ENCODE data around the gene UBE2N. TPM values are rescaled to one million over a fixed set of nuclear protein-coding genes. Genes with fewer than 3 reads are reported as not detected.
"Not testable (repeated sequence)": the region's sequence is repeated elsewhere in the genome, so short reads cannot be mapped to it uniquely, and the experiment has no call there.

Gene UBE2N
- total RNA-seq, 1 donor from 2014 or later, result 90.4 TPM

DNA sequence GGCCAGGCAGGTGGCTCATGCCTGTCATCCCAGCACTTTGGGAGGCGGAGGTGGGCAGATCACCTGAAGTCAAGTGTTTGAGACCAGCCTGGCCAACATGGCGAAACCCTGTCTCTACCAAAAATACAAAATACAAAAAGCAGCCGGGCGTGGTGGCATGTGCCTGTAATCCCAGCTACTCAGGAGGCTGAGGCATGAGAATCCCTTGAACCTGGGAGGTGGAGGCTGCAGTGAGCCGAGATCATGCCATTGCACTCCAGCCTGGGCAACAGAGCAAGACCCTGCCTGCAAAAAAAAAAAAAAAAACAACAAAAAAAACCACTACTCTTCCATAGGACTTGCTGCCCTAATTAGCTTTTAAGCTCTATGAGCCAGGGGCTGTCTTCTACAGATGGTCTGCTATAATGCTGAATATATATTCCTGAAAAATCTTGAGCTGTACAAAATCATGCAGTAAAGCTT lies 59.7 kb downstream of the UBE2N start:
- DNase-seq (ENCODE audit: low spot score), result not testable (repeated sequence)

DNA sequence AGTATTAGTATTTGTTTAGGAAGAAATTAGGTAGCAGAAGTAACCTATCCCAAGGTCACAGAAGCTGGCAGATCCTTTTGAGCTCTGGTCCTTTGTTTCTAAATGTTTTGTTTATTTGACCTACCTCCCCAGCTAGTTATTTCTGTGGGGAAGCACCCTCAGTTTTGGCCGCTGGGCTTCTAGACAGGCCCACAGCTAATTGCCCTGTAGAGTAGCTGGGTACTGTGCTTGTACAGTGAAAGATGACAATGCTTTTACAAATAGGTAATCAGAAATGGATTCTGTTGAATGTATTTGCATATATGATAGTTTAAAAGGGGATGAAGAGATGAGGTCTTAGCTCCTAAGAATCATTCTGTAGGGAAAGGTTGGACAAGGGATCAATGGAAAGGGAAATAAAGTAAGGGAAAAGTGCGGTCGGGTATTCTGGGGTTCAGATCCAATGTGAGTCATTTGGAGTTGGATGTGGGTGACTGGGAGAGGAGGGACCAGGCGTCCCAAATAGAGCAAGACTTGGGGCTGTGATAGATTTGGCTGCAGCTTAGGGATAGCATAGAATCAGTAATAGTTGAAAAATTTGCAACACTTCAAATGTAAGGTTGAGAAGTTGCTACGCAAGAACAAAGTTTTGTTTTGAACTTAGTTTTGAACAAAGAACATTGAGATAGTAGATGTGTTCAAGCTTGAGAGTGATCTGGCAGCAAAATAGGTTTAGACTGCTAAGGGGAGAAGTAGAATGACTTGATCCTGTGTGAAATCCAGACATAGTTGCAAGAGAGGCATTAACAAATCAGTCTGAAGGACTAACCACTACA lies 60.4 kb downstream of the UBE2N start:
- DNase-seq (ENCODE audit: low spot score), result no peak

DNA sequence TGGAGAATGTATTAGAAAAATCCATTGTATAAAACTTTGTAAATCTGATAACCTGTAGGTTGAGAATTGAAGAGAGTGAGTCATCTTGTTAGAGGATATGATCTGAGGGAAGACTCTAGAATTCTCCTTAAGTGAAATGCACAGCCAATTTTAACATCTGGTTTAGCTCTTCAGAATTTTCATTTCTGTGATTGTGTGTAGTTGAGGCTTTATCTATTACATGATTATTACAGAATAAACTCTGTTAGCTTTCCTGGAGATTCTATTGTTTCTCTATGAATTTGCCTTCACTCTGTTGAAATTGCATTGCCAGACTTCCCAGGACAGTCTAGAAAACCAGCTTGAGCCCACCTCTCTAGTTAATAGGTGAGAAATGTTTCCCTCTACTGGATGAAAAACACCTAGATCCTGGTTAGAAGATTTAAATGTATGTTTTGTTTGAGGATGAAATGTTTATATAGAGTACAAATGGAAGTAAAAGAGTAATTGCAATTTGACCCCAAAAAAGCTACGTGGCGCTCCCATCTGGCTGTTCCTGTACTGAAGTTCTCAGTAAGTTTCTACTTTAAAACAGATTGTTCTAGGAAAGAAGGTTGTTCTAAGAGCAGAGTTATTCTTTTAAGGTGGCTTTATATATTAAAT lies 61.1 kb downstream of the UBE2N start:
- DNase-seq (ENCODE audit: low spot score), result no peak

DNA sequence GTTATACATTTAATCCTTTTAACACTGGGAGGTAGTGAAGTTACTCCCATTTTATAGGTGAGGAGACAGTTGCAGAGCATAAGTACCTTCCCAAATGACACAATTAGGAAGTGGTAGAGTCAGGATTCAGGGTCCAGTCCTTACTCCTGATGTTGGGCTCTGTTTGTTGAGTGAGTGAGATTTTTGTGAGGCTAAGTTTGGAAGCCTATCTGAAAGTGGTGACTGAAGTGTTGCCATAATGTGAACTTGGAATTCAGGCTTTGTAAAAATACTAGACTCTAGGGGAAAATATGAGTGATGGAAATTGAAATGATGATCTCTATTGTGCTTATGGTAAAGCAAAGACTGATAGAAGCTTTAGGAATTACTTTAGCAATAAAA lies 61.8 kb downstream of the UBE2N start:
- DNase-seq (ENCODE audit: low spot score), result no peak

DNA sequence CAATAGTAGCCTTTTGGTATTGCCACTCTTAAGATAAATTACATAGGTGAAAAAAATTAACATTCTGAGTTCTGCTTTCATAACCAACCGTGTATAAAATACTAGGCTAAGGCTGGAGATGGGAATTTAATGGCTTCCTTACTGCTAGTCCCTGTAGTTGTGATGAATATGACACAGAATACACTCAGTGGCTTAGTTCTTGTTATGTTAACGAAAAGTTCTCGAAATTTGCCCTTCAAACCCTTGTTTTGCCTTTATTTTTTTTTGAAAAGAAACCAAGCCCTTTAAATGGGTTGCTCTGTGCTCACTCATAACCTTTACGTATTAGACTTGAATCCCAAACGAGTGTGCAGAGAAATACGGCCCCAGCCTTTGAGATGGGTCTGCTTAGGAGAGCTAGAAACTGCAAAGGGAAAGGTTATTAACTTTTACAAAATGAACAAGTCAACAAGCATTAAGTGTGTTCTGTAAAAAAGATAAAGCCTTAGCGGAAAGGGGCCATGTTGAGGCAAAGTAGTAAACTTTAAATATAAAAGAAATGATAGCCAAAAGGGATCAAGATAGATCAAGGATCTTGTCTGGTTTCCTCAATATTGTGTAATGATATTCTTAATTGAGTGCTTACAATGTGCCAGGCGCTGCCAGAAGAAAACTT lies 62.3 kb downstream of the UBE2N start:
- DNase-seq (ENCODE audit: low spot score), result no peak

DNA sequence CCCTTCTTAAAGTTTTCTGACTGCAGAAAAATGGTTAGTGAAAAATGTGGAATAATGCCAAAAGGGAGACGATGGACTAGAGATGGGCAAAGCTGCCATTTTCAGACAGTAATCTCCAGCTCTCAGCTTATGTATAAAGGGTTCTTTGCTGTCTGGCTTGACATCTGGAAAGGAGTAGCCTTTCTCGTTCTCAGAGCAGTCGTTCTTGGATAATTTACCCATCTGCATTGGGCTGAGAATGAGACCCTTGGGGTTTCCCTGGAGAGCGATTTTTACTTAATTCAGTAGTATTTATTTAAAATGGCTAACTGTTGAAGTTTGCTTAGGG lies 62.8 kb downstream of the UBE2N start:
- DNase-seq (ENCODE audit: low spot score), result no peak

DNA sequence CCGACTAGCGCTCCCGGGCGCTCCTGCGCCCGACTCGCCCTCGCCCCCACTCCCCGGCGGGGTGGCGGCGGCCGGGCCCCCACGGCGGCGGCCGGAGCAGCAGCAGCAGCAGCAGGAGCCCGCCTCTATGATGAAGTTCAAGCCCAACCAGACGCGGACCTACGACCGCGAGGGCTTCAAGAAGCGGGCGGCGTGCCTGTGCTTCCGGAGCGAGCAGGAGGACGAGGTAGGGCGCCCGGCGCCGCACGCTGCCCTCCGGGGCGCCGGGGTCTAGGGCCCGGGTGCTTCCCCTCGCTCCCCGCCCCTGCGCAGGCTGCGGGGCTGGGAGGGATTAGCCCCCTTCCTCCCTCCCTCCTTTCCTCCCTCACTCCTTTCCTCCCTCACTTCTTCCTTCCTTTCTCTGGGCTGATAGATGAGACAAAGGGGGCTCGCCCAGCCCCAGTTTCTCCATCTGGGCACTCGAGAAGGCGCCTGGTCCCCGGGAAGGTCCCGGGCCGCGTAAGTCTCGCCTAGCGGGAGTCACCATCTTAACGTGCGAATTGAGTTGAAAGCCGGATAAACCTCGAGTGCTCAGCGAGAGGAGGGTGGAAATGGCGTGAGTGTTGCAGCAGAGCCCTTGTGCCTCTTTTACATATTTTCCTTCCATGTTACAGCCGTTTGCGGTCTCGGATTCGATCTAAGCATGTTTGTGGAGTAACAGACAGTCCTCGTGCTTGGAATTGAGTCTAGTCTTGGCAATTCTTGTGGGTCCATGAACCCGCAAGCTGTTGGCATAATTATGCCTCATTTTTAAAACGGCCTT lies 63.4 kb downstream of the UBE2N start:
- DNase-seq (ENCODE audit: low spot score), result not testable (repeated sequence)

DNA sequence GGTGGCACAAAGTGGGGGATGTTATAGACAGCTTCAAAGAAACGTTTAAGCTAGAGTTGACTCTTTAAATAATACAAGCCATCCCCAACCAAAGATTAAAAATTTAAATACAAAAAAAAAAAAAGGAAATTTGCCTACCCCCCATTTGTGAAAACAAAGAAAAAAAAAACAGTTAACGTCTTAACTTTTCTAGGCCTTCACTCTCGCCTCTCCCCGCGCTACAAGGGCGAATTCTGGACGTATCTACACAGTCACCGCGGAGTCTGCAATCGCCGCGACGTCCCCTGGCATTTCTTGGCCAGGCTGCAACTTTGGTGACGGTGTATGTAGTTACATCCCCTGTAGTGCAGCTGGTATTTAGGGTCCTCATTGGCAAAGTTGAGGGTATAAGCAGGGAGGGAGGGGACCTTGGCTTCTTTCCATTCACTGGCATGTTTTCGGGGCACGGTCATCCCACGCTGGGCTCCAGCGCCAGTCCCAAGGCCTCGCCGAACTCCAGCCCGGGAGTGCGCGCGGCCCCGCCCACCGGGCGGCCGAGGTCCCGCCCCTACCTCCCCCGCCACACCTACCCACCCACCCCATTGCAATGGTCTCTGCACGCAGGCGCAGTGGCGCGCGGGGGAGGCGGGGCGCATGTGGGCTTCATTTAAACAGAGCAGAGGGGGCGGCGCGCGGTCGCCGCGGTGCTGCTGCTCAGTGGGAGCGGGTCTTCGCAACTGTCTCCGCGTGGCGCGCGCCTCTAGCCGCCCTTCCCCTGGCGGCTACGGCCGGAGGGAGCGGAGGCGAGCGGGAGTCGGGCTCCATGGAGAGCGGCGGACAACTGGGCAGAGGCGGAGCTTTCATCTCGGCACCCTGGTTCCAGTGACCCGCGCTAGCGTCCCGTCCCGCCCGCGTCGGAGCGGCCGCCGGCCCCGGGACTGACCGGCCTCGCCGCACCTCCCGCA lies 64.2 kb downstream of the UBE2N start, which contains the start of gene NUDT4:
Gene NUDT4, plus strand, starts transcription at position 674 of the 944 bp plus-strand sequence. CDS start 398 bp downstream, outside the sequence.
- peak; percentile 100 for DNase-seq (ENCODE audit: low spot score)

DNA sequence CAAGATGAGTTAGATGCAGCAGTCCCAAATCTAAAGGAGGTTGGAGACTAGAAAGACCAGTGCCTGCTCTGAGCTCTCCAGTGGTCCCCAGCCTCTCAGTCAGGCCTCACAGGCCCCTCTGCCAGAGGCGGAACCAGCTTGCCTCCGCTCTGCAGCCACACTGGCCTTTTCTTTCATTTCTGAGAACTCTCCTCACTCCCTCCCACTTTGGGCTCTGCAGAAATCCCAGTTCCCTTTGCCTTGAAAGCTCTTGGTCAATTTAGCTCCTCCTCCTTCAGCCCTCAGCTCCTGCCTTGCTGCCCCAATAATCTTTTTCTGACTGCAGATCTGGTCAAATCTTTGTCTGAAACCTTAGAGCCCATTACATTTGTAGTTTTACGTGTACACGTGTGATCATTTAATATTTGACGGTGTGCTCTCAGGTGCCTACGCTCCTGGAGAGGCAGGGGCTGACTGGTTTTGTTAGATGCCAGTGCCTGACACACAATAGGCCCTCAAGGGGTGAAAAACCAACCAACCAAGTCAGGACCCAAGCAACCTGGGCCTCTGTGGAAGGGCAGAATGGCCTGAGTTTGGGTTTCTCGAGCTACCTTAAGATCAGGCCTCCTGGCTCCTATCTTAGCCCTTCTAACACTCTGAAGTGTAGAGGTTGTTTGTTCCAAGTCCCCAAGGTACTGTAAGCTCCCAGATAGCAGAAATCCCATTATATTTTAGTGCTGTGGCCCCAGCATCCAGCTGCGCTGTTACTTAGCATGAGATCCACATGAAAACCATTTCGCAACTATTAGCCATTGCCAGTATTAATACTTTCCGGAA lies 65.1 kb downstream of the UBE2N start:
- DNase-seq (ENCODE audit: low spot score), result no peak

DNA sequence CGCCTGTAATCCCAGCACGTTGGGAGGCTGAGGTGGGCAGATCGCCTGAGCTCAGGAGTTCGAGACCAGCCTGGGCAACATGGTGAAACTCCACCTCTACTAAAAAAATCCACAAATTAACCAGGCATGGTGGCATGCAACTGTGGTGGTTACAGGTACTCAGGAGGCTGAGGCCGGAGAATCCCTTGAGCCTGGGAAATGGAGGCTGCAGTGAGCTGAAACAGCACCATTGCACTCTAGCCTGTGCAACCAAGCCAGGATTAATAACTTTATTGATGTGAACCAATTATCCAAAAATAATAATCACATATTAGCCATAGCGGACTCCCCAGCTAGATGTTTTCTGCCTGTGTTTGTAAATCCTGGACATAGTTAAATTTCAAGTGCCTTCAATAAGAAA lies 65.8 kb downstream of the UBE2N start:
- DNase-seq (ENCODE audit: low spot score), result no peak

DNA sequence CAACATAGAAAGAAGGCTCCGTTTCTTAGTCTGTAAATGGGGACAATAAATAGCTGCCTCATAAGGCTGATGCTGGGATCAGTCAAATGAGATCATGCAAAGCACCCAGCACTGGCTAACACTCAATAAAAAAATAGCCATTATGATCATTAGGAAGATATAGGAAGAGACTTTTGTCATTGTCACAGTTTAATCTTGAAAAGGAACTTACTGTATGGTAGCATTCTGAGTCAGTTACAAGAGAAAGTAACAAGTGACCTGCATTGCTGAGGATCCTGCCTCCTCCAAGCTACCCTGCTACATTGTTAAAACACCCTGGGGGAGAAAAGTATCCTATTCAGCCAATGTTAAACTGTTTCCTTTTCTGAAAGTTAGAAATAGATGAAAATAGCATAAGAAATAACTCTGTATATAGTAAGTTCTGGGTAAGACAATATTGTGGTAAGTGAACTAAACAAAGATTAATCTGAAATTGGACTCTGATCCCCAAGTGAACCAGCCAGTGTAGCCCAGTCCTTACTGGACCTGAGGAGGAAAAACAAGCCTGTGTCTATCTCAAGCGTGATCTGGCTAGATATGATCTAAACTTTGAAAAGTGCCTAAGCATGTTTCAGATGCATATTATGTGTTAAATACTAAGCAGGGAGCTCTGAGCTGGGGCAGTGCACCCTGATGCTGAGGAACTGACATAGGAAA lies 67.6 kb downstream of the UBE2N start:
- no peak for DNase-seq (ENCODE audit: low spot score)

DNA sequence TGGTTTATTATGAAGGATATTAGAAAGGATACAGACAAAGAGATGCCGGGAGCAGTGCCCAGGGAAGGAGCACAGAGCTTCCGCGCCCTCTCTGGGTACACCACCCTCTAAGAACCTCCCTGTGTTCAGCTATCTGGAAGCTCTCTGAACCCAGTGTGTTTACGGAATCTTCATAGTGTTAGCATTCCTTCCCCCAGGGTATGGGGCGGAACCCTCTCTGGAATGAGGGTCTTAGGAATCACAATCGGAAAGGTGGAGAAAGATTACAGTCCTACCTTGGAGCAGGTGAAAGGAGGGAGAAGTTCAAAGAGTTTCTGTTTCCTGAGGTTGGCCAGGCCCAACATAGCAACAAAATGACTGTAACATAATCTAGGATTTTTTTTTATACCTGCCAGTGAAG lies 70.8 kb downstream of the UBE2N start:
- DNase-seq (ENCODE audit: low spot score), result no peak

DNA sequence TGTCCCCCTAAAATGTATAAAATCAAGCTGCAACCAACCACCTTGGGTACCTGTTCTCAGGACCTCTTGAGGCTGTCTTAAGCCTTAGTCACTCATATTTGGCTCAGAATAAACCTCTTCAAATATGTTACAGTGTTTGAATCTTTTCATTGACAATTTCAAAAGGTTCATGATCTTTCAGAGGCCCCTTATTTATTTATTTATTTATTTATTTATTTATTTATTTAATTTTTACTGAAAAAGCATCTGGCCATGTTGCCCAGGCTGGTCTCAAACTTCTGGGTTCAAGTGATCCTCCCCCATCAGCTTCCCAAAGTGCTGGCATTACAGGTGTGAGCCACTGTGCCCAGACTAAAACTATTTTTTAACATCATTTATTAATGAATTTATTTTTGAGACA lies 72.2 kb downstream of the UBE2N start:
- DNase-seq (ENCODE audit: low spot score), result no peak

DNA sequence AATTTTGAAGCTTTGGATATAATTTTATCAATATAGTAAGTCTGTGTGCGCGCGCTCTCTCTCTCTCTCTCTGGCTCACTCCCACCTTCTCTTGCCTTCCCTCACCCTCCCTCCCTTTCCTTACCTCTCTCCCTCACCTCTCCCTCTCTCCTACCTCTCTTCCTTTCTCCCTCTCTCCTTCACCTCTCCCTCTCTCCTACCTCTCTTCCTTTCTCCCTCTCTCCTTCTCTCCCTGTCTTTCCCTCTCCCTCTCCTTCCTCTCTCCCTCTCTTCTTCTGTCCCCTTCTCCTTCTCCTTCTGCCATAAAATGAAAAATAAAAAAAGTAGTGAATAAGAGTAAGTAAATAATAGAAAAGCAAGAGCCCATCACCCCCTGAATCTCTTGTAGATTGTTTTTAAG lies 73.0 kb downstream of the UBE2N start:
- DNase-seq (ENCODE audit: low spot score), result no peak

DNA sequence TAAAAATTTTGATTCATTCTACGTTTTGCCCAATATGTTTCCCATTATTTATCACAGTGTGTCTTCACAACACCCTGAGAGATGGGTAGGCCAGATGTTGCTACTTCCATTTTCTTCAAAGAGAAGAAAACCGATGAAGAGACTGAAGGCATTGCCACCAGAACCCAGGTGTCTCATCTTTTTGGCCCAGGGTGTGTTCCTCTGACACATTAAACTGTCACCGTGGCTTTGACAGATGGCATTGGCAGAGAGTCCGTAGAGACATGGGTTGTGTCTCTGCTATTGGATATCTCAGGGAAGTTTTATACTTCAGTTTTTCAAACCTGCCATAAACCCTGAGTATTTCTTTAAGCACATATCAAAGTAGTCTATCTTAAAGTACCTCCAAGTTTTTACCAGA lies 75.3 kb downstream of the UBE2N start:
- DNase-seq (ENCODE audit: low spot score), result no peak

DNA sequence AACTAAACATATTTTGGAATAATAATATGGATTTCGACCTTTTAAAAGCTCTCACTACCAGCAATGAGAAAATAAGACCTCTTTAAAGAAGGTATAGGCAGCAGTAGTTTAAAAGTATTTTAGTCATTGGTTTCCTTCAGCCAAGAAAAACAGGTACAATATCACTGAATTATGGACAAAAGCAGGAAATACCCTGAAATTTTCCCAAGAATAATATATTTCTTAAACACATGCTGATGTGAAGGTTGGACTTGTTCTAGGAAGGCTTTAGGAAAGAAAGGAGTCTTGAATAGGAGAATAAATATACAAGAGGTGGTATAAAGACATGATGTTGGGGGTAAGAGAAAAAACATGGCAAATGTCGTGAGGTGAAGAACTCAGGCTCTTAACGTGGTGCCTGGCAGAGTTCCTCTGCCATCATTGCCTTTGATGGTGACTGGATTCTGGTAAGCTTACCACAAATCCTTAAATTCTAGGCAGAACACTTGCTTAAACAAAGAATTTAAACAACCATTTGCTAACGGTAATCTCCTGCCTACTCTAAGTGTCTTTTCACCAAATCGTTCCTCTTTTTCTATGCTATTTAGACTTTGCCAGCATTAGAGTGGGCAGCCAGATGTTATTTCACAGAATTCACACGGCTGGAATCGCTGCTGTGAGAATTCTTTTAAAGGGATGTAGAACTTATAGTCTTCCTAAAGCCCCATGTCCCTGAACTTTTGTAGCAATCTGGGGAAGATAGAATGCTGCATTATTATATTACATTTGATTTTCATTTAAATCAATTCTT lies 75.9 kb downstream of the UBE2N start:
- no peak for DNase-seq (ENCODE audit: low spot score)

DNA sequence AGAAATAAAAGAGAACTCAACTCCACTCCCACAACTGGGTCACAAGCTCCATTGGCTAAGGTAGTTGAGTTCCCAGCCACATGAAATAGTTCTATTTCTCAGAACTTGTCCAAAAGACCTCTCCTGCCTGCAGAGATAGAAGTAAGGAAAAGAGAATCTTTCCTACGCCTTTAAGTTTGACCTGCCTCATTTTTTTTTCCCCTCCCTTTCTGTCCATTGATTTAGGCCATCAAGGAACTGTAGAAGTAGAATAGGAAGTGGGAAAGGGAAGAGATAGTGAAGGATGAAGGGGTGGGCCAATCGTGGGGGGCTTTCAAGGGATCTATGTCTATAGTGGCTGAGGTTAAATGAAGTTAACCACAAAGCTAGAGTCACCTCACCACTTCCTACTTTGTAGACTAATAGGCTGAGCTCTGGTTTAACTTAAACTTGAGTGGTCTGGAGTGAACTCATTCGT lies 77.9 kb downstream of the UBE2N start:
- DNase-seq (ENCODE audit: low spot score), result no peak

Measured in mesenteric fat pad (tissue), 1 donor.